HepG2 (cell line): ENCODE results near the gene GDF9. TPM values are rescaled to one million over a fixed set of nuclear protein-coding genes. Genes with fewer than 3 reads are reported as not detected.

ENCODE experiments used
- ARNT2 ChIP-seq: sonication (generic); formaldehyde crosslinking; IDR thresholded peaks from 2 replicates; pipeline ENCODE4 v1.8.0; 2022; ENCODE audit warnings: mild to moderate bottlenecking, low read depth, missing genetic modification reagents, moderate library complexity
- ISL2 ChIP-seq: sonication (generic); formaldehyde crosslinking; IDR thresholded peaks from 2 replicates; pipeline ENCODE4 v1.5.0; 2020; ENCODE audit warnings: missing genetic modification reagents
- ISX ChIP-seq: sonication (generic); formaldehyde crosslinking; conservative IDR thresholded peaks from 2 replicates; pipeline ENCODE4 v1.5.0; 2020; ENCODE audit warnings: missing genetic modification reagents
- JARID2 ChIP-seq: sonication (generic); formaldehyde crosslinking; IDR thresholded peaks from 2 replicates; pipeline ENCODE4 v1.8.1; 2023; ENCODE audit warnings: missing genetic modification reagents, inconsistent platforms; ENCODE audit not compliant: insufficient replicate concordance
- RFXAP ChIP-seq: sonication (generic); formaldehyde crosslinking; IDR thresholded peaks from 2 replicates; pipeline ENCODE4 v1.4.0; 2020; ENCODE audit warnings: missing genetic modification reagents, borderline replicate concordance
- THAP11 ChIP-seq: IDR thresholded peaks from 2 replicates; pipeline ENCODE4 v1.6.1; 2016; ENCODE audit warnings: missing biosample characterization, missing genetic modification reagents
- YEATS2 ChIP-seq: sonication (generic); formaldehyde crosslinking; IDR thresholded peaks from 2 replicates; pipeline ENCODE4 v1.4.0; 2020; ENCODE audit warnings: missing genetic modification reagents, borderline replicate concordance
- ZNF383 ChIP-seq: sonication (generic); formaldehyde crosslinking; IDR thresholded peaks from 2 replicates; pipeline ENCODE4 v1.4.0; 2020; ENCODE audit warnings: missing genetic modification reagents, mild to moderate bottlenecking, borderline replicate concordance
- ZNF543 ChIP-seq: sonication (generic); formaldehyde crosslinking; IDR thresholded peaks from 2 replicates; pipeline ENCODE4 v1.4.0; 2020; ENCODE audit warnings: mild to moderate bottlenecking, missing genetic modification reagents
- polyA plus RNA-seq, 8 experiments: library from polyadenylated mRNA; depleted of rRNA in 3 of 8; stranded (reverse) in 7 of 8; unstranded in 1 of 8; fragments of >200 nt; fragmentation: Illumina TruSeq in 4 of 8; extraction: Trizol in 4 of 8; gene quantifications; 2 replicates each; pipeline versions ENCODE4 v1.2.1 to v1.2.3, GENCODE V29; 2011 to 2016; ENCODE audit warnings: low read depth in 4 of 8, missing spikeins in 1 of 8, mixed read lengths in 1 of 8; ENCODE audit not compliant: insufficient read depth in 1 of 8
- total RNA-seq, 5 experiments: library from RNA; depleted of rRNA; stranded (reverse); fragments of >200 nt; fragmentation: Illumina TruSeq; extraction: Trizol; gene quantifications; 2 replicates each; pipeline ENCODE4 v1.2.3, GENCODE V29; 2016; ENCODE audit warnings: low read depth in 1 of 5
- TF ChIP-seq, protein P1 (sequence below): sonication (generic); formaldehyde crosslinking; IDR thresholded peaks from 2 replicates; pipeline ENCODE4 v1.8.0; 2022; ENCODE audit warnings: mild to moderate bottlenecking, missing genetic modification reagents, borderline replicate concordance
- TF ChIP-seq, protein P2 (sequence below): IDR thresholded peaks from 2 replicates; pipeline ENCODE4 v1.4.0; 2020; ENCODE audit warnings: mild to moderate bottlenecking, missing genetic modification reagents
- TF ChIP-seq, protein P3 (sequence below), 2 experiments: fragments of 450-650 bp in 1 of 2; sonication (generic) in 1 of 2; formaldehyde crosslinking in 1 of 2; IDR thresholded peaks; 2 replicates each; pipeline versions ENCODE4 v1.6.1 to v1.8.0; 2016 to 2022; ENCODE audit warnings: antibody characterized with exemption in 1 of 2, mild to moderate bottlenecking in 1 of 2, missing genetic modification reagents in 1 of 2

GDF9 gene
- total and polyA plus RNA-seq, 2 of the 13 experiments (the other 11 are each of a cell fraction or from before 2014, with no cell fraction given), result 0.33 to 0.38 TPM

- TF ChIP-seq THAP11 (CRISPR knock-in tag), result 0 out of 2 replicates have a peak, but pooled peaks have one; percentile 21
- TF ChIP-seq, protein P1, sequence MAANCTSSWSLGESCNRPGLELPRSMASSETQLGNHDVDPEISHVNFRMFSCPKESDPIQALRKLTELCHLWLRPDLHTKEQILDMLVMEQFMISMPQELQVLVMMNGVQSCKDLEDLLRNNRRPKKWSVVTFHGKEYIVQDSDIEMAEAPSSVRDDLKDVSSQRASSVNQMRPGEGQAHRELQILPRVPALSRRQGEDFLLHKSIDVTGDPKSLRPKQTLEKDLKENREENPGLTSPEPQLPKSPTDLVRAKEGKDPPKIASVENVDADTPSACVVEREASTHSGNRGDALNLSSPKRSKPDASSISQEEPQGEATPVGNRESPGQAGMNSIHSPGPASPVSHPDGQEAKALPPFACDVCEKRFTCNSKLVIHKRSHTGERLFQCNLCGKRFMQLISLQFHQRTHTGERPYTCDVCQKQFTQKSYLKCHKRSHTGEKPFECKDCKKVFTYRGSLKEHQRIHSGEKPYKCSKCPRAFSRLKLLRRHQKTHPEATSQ (CRISPR knock-in tag), result peak; percentile 21; the same call in 1 of the 2 replicates
- TF ChIP-seq, protein P2, sequence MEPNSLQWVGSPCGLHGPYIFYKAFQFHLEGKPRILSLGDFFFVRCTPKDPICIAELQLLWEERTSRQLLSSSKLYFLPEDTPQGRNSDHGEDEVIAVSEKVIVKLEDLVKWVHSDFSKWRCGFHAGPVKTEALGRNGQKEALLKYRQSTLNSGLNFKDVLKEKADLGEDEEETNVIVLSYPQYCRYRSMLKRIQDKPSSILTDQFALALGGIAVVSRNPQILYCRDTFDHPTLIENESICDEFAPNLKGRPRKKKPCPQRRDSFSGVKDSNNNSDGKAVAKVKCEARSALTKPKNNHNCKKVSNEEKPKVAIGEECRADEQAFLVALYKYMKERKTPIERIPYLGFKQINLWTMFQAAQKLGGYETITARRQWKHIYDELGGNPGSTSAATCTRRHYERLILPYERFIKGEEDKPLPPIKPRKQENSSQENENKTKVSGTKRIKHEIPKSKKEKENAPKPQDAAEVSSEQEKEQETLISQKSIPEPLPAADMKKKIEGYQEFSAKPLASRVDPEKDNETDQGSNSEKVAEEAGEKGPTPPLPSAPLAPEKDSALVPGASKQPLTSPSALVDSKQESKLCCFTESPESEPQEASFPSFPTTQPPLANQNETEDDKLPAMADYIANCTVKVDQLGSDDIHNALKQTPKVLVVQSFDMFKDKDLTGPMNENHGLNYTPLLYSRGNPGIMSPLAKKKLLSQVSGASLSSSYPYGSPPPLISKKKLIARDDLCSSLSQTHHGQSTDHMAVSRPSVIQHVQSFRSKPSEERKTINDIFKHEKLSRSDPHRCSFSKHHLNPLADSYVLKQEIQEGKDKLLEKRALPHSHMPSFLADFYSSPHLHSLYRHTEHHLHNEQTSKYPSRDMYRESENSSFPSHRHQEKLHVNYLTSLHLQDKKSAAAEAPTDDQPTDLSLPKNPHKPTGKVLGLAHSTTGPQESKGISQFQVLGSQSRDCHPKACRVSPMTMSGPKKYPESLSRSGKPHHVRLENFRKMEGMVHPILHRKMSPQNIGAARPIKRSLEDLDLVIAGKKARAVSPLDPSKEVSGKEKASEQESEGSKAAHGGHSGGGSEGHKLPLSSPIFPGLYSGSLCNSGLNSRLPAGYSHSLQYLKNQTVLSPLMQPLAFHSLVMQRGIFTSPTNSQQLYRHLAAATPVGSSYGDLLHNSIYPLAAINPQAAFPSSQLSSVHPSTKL, result peak; percentile 27; the same call in 1 of the 2 replicates
- TF ChIP-seq ISX (CRISPR knock-in tag), result 0 out of 2 replicates have a peak, but pooled peaks have one; percentile 67
- TF ChIP-seq ARNT2 (CRISPR knock-in tag), result peak; percentile 84; the same call in 1 of the 2 replicates
- peak; percentile 63; the same call in 1 of the 2 replicates for TF ChIP-seq ISL2 (CRISPR knock-in tag)
- no peak; the same call in 1 of the 2 replicates for TF ChIP-seq ZNF543 (CRISPR knock-in tag)
- TF ChIP-seq YEATS2 (CRISPR knock-in tag), result no peak
- no peak for TF ChIP-seq ZNF383 (CRISPR knock-in tag)
- 0 out of 2 replicates have a peak, but pooled peaks have one; percentile 35 for TF ChIP-seq RFXAP
- TF ChIP-seq JARID2, result peak; percentile 27
- TF ChIP-seq, protein P3, sequence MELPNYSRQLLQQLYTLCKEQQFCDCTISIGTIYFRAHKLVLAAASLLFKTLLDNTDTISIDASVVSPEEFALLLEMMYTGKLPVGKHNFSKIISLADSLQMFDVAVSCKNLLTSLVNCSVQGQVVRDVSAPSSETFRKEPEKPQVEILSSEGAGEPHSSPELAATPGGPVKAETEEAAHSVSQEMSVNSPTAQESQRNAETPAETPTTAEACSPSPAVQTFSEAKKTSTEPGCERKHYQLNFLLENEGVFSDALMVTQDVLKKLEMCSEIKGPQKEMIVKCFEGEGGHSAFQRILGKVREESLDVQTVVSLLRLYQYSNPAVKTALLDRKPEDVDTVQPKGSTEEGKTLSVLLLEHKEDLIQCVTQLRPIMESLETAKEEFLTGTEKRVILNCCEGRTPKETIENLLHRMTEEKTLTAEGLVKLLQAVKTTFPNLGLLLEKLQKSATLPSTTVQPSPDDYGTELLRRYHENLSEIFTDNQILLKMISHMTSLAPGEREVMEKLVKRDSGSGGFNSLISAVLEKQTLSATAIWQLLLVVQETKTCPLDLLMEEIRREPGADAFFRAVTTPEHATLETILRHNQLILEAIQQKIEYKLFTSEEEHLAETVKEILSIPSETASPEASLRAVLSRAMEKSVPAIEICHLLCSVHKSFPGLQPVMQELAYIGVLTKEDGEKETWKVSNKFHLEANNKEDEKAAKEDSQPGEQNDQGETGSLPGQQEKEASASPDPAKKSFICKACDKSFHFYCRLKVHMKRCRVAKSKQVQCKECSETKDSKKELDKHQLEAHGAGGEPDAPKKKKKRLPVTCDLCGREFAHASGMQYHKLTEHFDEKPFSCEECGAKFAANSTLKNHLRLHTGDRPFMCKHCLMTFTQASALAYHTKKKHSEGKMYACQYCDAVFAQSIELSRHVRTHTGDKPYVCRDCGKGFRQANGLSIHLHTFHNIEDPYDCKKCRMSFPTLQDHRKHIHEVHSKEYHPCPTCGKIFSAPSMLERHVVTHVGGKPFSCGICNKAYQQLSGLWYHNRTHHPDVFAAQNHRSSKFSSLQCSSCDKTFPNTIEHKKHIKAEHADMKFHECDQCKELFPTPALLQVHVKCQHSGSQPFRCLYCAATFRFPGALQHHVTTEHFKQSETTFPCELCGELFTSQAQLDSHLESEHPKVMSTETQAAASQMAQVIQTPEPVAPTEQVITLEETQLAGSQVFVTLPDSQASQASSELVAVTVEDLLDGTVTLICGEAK (IDR thresholded peaks at IDR 0.05), result no peak
- TF ChIP-seq, protein P3 (CRISPR knock-in tag; IDR thresholded peaks at IDR 0.05), result peak; percentile 58; the same call in 1 of the 2 replicates
Measured at GRCh38 chr5:132829742-132830435, 36.4 kb downstream of the GDF9 start (continued).
